GM19395 (cell line): ENCODE results near the gene CBFA2T3.
"Not testable (repeated sequence)": the region's sequence is repeated elsewhere in the genome, so short reads cannot be mapped to it uniquely, and the experiment has no call there.

Experiments used
- ATAC-seq: cut with Tn5 transposase; IDR thresholded peaks from one replicate; pipeline ENCODE4 v1.9.1; 2021; ENCODE audit warnings: mild to moderate bottlenecking, moderate library complexity; ENCODE audit not compliant: unreplicated experiment

The CBFA2T3 gene

GRCh38 chr16:88894681-88895300, 82.2 kb downstream of the CBFA2T3 start:
- ATAC-seq, result no peak

GRCh38 chr16:88894266-88894665, 82.7 kb downstream of the CBFA2T3 start:
- not testable (repeated sequence) for ATAC-seq

- ATAC-seq, result no peak
Observed at GRCh38 chr16:88893127-88893968, 83.7 kb downstream of the CBFA2T3 start.

GRCh38 chr16:88892065-88892464, 84.9 kb downstream of the CBFA2T3 start:
- no peak for ATAC-seq

GRCh38 chr16:88891083-88891482, 85.9 kb downstream of the CBFA2T3 start:
- ATAC-seq, result no peak

GRCh38 chr16:88889702-88890352, 87.2 kb downstream of the CBFA2T3 start:
- not testable (repeated sequence) for ATAC-seq

- no peak for ATAC-seq
Observed at GRCh38 chr16:88888461-88889387, 88.3 kb downstream of the CBFA2T3 start.

GRCh38 chr16:88888057-88888456, 89.0 kb downstream of the CBFA2T3 start:
- ATAC-seq, result no peak

GRCh38 chr16:88886845-88887521, 90.0 kb downstream of the CBFA2T3 start:
- ATAC-seq, result no peak

GRCh38 chr16:88886420-88886844, 90.6 kb downstream of the CBFA2T3 start:
- no peak for ATAC-seq

- no peak for ATAC-seq
Observed at GRCh38 chr16:88885693-88886280, 91.2 kb downstream of the CBFA2T3 start.

- ATAC-seq, result no peak
Observed at GRCh38 chr16:88884569-88885271, 92.3 kb downstream of the CBFA2T3 start.

GRCh38 chr16:88883946-88884345, 93.1 kb downstream of the CBFA2T3 start:
- no peak for ATAC-seq

- no peak for ATAC-seq
Observed at GRCh38 chr16:88883117-88883895, 93.7 kb downstream of the CBFA2T3 start.

- no peak for ATAC-seq
Observed at GRCh38 chr16:88882358-88883030, 94.5 kb downstream of the CBFA2T3 start.

- ATAC-seq, result no peak
Observed at GRCh38 chr16:88881675-88882357, 95.2 kb downstream of the CBFA2T3 start.

GRCh38 chr16:88881007-88881615, 95.9 kb downstream of the CBFA2T3 start:
- ATAC-seq, result no peak
